GM13977 (cell line): ENCODE measurements around the gene KLK8.

Source experiments
- DNase-seq: peaks from one replicate; pipeline ENCODE4 v3.0.0; 2012; ENCODE audit warnings: low spot score
- CTCF ChIP-seq: IDR thresholded peaks from 2 replicates; pipeline ENCODE4 v1.5.1; 2012; ENCODE audit warnings: mild to moderate bottlenecking, control low read depth; ENCODE audit not compliant: insufficient read depth; ENCODE audit errors: extremely low read depth, missing control alignments
- in situ Hi-C: fragments of 300-500 bp; cut with MboI; formaldehyde crosslinking; loops from one replicate; pipeline ENCODE4 v1.12.0; 2022; ENCODE audit warnings: low sequenced_read_pairs, low pct_unique_long_range_greater_than_20kb, mixed read lengths, inconsistent platforms; ENCODE audit not compliant: unreplicated experiment

Gene KLK8

GRCh38 chr19:50952910-50953309 lies 48.5 kb downstream of the KLK8 start, which contains the start of gene KLK5:
TSS of gene KLK5 (minus strand) at chr19:50953038. CDS start at chr19:50952657, 381 bp downstream.
- no peak for DNase-seq
- in situ Hi-C loops, result no loop called here
- TF ChIP-seq CTCF, result no peak

GRCh38 chr19:50949861-50950260 lies 51.5 kb downstream of the KLK8 start:
- no peak for DNase-seq
- TF ChIP-seq CTCF, result no peak
- in situ Hi-C loops, result no loop called here

- in situ Hi-C loops, result no loop called here
- no peak for TF ChIP-seq CTCF
- DNase-seq, result no peak
Measured at GRCh38 chr19:50947123-50947522, 54.3 kb downstream of the KLK8 start.
